A549 (cell line): Measurements from ENCODE around the gene TUBA4A. TPM values are rescaled to one million over a fixed set of nuclear protein-coding genes. Genes with fewer than 3 reads are reported as not detected.

ENCODE experiments used
- ATAC-seq, 2 experiments: fragments of 200-7000 bp in 1 of 2; fragments of >200 bp in 1 of 2; cut with Nextera tagmentation in 1 of 2; cut with Tn5 transposase in 1 of 2; 3 replicates each; pipeline versions ENCODE4 v1.8.0 to v1.9.1; 2018 to 2020; ENCODE audit warnings: mild to moderate bottlenecking in 1 of 2, moderate library complexity in 1 of 2
- CTCF ChIA-PET: fragments of 300-600 bp; sonication (Branson Sonifier 250); formaldehyde crosslinking; extraction: SDS; loops from one replicate; lab custom pipeline; 2021; ENCODE audit warnings: antibody characterized with exemption, inconsistent platforms; lab: Yijun Ruan, JAX
- POLR2A ChIA-PET: fragments of 350-600 bp; formaldehyde crosslinking; extraction: SDS; loops from one replicate; lab custom pipeline; 2021; ENCODE audit warnings: antibody characterized with exemption, inconsistent platforms; lab: Yijun Ruan, JAX
- DNase-seq, 2 experiments: peaks; one replicate each; pipeline versions ENCODE4 v3.0.0 to v3.0.0-alpha.2; 2011 to 2016; ENCODE audit warnings: low read depth in 1 of 2, low spot score in 1 of 2
- FAIRE-seq: peaks from 2 replicates; lab custom pipeline; 2011; peaks lifted over from hg19 to GRCh38; lab: Jason Lieb, UNC
- H3K27ac ChIP-seq, 2 experiments: fragments of >200 bp; sonication (Bioruptor Twin); formaldehyde crosslinking; 3 replicates each; pipeline ENCODE4 v1.5.1; 2016 to 2017
- H3K4me1 ChIP-seq: fragments of >200 bp; sonication (Bioruptor Twin); formaldehyde crosslinking; 3 replicates; pipeline ENCODE4 v1.6.1; 2016
- H3K4me2 ChIP-seq: fragments of >200 bp; sonication (Bioruptor Twin); formaldehyde crosslinking; 3 replicates; pipeline ENCODE4 v1.6.1; 2016
- H3K4me3 ChIP-seq: fragments of >200 bp; sonication (Bioruptor Twin); formaldehyde crosslinking; 3 replicates; pipeline ENCODE4 v1.5.1; 2016
- H3K9me3 ChIP-seq: fragments of >200 bp; sonication (Bioruptor Twin); formaldehyde crosslinking; 3 replicates; pipeline ENCODE4 v1.6.1; 2016
- BHLHE40 ChIP-seq: IDR thresholded peaks from 2 replicates; pipeline ENCODE4 v1.6.1; 2012; ENCODE audit warnings: low read depth, low read length, inconsistent platforms
- CBX8 ChIP-seq: fragments of 200-600 bp; sonication (generic); IDR thresholded peaks from 2 replicates; pipeline ENCODE4 v1.6.1; 2016
- CEBPB ChIP-seq, 2 experiments: fragments of >200 bp in 1 of 2; sonication (Bioruptor Twin) in 1 of 2; formaldehyde crosslinking in 1 of 2; IDR thresholded peaks; 2 replicates each; pipeline ENCODE4 v1.6.1; 2012 to 2016
- CHD4 ChIP-seq: fragments of 200-600 bp; sonication (generic); IDR thresholded peaks from 2 replicates; pipeline ENCODE4 v1.6.1; 2016; ENCODE audit warnings: antibody characterized with exemption, mild to moderate bottlenecking, borderline replicate concordance
- E2F6 ChIP-seq: IDR thresholded peaks from 2 replicates; pipeline ENCODE4 v1.6.1; 2012; ENCODE audit warnings: low read depth, borderline replicate concordance
- FOSB ChIP-seq: fragments of 250-450 bp; sonication (Bioruptor Pico); IDR thresholded peaks from 2 replicates; pipeline ENCODE4 v1.5.0; 2020; ENCODE audit warnings: mild to moderate bottlenecking, moderate library complexity
- FOSL2 ChIP-seq, 2 experiments: fragments of 450-650 bp in 1 of 2; fragments of >200 bp in 1 of 2; sonication (Bioruptor Twin) in 1 of 2; formaldehyde crosslinking; IDR thresholded peaks; 2 replicates each; pipeline versions ENCODE4 v1.5.0 to v1.6.1; 2016 to 2020; ENCODE audit warnings: mild to moderate bottlenecking in 1 of 2, moderate library complexity in 1 of 2
- HES2 ChIP-seq: fragments of >200 bp; sonication (Bioruptor Twin); formaldehyde crosslinking; IDR thresholded peaks from 2 replicates; pipeline ENCODE4 v1.6.1; 2016
- HOXA7 ChIP-seq: fragments of 250-450 bp; sonication (Bioruptor Pico); IDR thresholded peaks from 2 replicates; pipeline ENCODE4 v1.5.0; 2020; ENCODE audit warnings: mild to moderate bottlenecking, moderate library complexity
- HOXB5 ChIP-seq: fragments of 250-450 bp; sonication (Bioruptor Pico); IDR thresholded peaks from 2 replicates; pipeline ENCODE4 v1.5.0; 2020; ENCODE audit warnings: mild to moderate bottlenecking, moderate library complexity
- JUNB ChIP-seq: fragments of >200 bp; sonication (Bioruptor Twin); formaldehyde crosslinking; IDR thresholded peaks from 2 replicates; pipeline ENCODE4 v1.6.1; 2016
- MAFK ChIP-seq: fragments of 450-650 bp; IDR thresholded peaks from 2 replicates; pipeline ENCODE4 v1.6.1; 2014; ENCODE audit not compliant: partially characterized antibody
- MAZ ChIP-seq: fragments of 150-350 bp; IDR thresholded peaks from 2 replicates; pipeline ENCODE4 v1.6.1; 2014; ENCODE audit warnings: antibody characterized with exemption, low read depth, low read length, borderline replicate concordance
- NFE2L2 ChIP-seq: fragments of 150-350 bp; conservative IDR thresholded peaks from 2 replicates; pipeline ENCODE4 v1.6.1; 2014; ENCODE audit warnings: low read length
- NPAS2 ChIP-seq: fragments of 250-450 bp; sonication (Bioruptor Pico); IDR thresholded peaks from 2 replicates; pipeline ENCODE4 v1.8.0; 2022; ENCODE audit warnings: mild to moderate bottlenecking, moderate library complexity, borderline replicate concordance
- NR3C1 ChIP-seq: fragments of >200 bp; sonication (Bioruptor Twin); formaldehyde crosslinking; IDR thresholded peaks from 3 replicates; pipeline ENCODE4 v1.6.1; 2017
- RCOR1 ChIP-seq: fragments of 150-350 bp; IDR thresholded peaks from 2 replicates; pipeline ENCODE4 v1.6.1; 2014; ENCODE audit warnings: antibody characterized with exemption, low read length, low read depth
- SMC3 ChIP-seq: fragments of >200 bp; sonication (Bioruptor Twin); formaldehyde crosslinking; IDR thresholded peaks from 3 replicates; pipeline ENCODE4 v1.6.1; 2018; ENCODE audit warnings: inconsistent platforms
- TFCP2L1 ChIP-seq: fragments of 250-450 bp; sonication (Bioruptor Pico); IDR thresholded peaks from 2 replicates; pipeline ENCODE4 v1.5.0; 2021; ENCODE audit warnings: mild to moderate bottlenecking
- ZFP36 ChIP-seq: fragments of 450-650 bp; IDR thresholded peaks from 2 replicates; pipeline ENCODE4 v1.6.1; 2014; ENCODE audit warnings: borderline replicate concordance; ENCODE audit not compliant: partially characterized antibody
- WGBS: methylation state at CpG from one replicate; pipeline ENCODE4 v1.1.6; 2017; ENCODE audit errors: missing lambda C conversion rate; 5-methylcytosine and 5-hydroxymethylcytosine counted together
- polyA plus RNA-seq, 4 experiments: library from polyadenylated mRNA; depleted of rRNA in 3 of 4; stranded (reverse); fragments of >200 nt; fragmentation: RNase III in 1 of 4; extraction: RNeasy Plus Mini Kit Qiagen cat#74134 plus additional on column Dnase treatment in 1 of 4; gene quantifications; 2 replicates in 3 of 4; 3 replicates in 1 of 4; pipeline ENCODE4 v1.2.3, GENCODE V29; 2011 to 2017
- TF ChIP-seq, protein P1 (sequence below): fragments of 450-650 bp; IDR thresholded peaks from 2 replicates; pipeline ENCODE4 v1.6.1; 2014; ENCODE audit warnings: antibody characterized with exemption
- TF ChIP-seq, protein P2 (sequence below): fragments of 250-450 bp; sonication (Bioruptor Pico); IDR thresholded peaks from 2 replicates; pipeline ENCODE4 v1.5.0; 2020; ENCODE audit warnings: low read depth, mild to moderate bottlenecking, moderate library complexity
- TF ChIP-seq, protein P3 (sequence below): fragments of 250-450 bp; sonication (Bioruptor Pico); IDR thresholded peaks from 2 replicates; pipeline ENCODE4 v1.5.0; 2021; ENCODE audit warnings: mild to moderate bottlenecking, moderate library complexity, borderline replicate concordance
- TF ChIP-seq, protein P4 (sequence below): fragments of >200 bp; sonication (Bioruptor Twin); formaldehyde crosslinking; IDR thresholded peaks from 3 replicates; pipeline ENCODE4 v1.5.1; 2016

Gene TUBA4A
- polyA plus RNA-seq, 2 of the 4 experiments (the other 2 are of a cell fraction), result 222 to 450 TPM

- no peak for TF ChIP-seq CHD4
- no peak for TF ChIP-seq NFE2L2
- TF ChIP-seq FOSL2 (IDR thresholded peaks at IDR 0.05), result no peak
- 0 out of 2 replicates have a peak, but pooled peaks have one; percentile 29 for TF ChIP-seq FOSL2 (CRISPR knock-in tag; IDR thresholded peaks at IDR 0.05)
- TF ChIP-seq HOXB5 (CRISPR knock-in tag), result no peak
- TF ChIP-seq NR3C1, result no peak
- TF ChIP-seq ZFP36, result no peak
- no peak for TF ChIP-seq SMC3
- peak; percentile 66; the same call in 1 of the 2 replicates for TF ChIP-seq FOSB
- TF ChIP-seq CBX8, result no peak
- TF ChIP-seq, protein P1, sequence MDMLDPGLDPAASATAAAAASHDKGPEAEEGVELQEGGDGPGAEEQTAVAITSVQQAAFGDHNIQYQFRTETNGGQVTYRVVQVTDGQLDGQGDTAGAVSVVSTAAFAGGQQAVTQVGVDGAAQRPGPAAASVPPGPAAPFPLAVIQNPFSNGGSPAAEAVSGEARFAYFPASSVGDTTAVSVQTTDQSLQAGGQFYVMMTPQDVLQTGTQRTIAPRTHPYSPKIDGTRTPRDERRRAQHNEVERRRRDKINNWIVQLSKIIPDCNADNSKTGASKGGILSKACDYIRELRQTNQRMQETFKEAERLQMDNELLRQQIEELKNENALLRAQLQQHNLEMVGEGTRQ, result no peak
- TF ChIP-seq HOXA7 (CRISPR knock-in tag), result peak; percentile 69; the same call in 1 of the 2 replicates
- TF ChIP-seq, protein P2, sequence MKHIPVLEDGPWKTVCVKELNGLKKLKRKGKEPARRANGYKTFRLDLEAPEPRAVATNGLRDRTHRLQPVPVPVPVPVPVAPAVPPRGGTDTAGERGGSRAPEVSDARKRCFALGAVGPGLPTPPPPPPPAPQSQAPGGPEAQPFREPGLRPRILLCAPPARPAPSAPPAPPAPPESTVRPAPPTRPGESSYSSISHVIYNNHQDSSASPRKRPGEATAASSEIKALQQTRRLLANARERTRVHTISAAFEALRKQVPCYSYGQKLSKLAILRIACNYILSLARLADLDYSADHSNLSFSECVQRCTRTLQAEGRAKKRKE (CRISPR knock-in tag), result 0 out of 2 replicates have a peak, but pooled peaks have one; percentile 41
- TF ChIP-seq, protein P3, sequence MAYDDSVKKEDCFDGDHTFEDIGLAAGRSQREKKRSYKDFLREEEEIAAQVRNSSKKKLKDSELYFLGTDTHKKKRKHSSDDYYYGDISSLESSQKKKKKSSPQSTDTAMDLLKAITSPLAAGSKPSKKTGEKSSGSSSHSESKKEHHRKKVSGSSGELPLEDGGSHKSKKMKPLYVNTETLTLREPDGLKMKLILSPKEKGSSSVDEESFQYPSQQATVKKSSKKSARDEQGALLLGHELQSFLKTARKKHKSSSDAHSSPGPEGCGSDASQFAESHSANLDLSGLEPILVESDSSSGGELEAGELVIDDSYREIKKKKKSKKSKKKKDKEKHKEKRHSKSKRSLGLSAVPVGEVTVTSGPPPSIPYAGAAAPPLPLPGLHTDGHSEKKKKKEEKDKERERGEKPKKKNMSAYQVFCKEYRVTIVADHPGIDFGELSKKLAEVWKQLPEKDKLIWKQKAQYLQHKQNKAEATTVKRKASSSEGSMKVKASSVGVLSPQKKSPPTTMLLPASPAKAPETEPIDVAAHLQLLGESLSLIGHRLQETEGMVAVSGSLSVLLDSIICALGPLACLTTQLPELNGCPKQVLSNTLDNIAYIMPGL (CRISPR knock-in tag), result no peak
- TF ChIP-seq RCOR1, result no peak
- TF ChIP-seq MAZ, result no peak
- TF ChIP-seq CEBPB (IDR thresholded peaks at IDR 0.05), result no peak
- TF ChIP-seq NPAS2, result no peak
- peak; percentile 41 for TF ChIP-seq JUNB
These were observed 4.3 kb downstream of the TUBA4A start (continued) for GRCh38 chr2:219249203-219249980.

DNA sequence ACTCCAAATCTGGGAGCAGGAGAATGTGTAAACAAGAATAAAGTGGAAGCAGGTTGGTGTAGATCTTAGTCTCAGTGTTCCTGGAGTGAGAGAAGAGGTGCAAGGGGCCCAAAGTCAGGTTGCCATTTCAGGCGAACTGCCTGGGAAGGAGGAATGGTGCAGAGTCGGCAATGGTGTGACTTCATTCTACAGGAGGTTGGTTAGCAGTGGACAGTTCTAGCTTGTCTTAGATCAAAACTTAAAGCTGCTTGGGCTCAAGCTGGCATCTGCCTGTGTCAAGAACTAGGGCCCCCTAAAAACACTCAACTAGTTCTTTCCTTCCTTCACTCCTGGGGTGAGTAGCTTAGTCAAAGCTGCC, 4.9 kb downstream of the TUBA4A start:
- 53% methylated on average over 2 of the region's 2 CpGs for WGBS
- Histone ChIP-seq H3K27ac (peak overlapping the region; percentile 90), H3K9me3 (no peaks in the 10 kb centered on the region), H3K4me2 (peak overlapping the region; percentile 96), H3K4me3 (peak overlapping the region; percentile 27; the same call in 2 of the 3 replicates), H3K4me1 (peaks cover 70% of the 10 kb centered on the region)
- no peak for TF ChIP-seq BHLHE40
- TF ChIP-seq MAFK, result no peak
- TF ChIP-seq FOSB, result no peak
- TF ChIP-seq, protein P3 (CRISPR knock-in tag), result no peak
- no peak for TF ChIP-seq TFCP2L1 (CRISPR knock-in tag)
- TF ChIP-seq E2F6, result no peak
- TF ChIP-seq, protein P2 (CRISPR knock-in tag), result no peak
- TF ChIP-seq MAZ, result no peak
- TF ChIP-seq, protein P4, sequence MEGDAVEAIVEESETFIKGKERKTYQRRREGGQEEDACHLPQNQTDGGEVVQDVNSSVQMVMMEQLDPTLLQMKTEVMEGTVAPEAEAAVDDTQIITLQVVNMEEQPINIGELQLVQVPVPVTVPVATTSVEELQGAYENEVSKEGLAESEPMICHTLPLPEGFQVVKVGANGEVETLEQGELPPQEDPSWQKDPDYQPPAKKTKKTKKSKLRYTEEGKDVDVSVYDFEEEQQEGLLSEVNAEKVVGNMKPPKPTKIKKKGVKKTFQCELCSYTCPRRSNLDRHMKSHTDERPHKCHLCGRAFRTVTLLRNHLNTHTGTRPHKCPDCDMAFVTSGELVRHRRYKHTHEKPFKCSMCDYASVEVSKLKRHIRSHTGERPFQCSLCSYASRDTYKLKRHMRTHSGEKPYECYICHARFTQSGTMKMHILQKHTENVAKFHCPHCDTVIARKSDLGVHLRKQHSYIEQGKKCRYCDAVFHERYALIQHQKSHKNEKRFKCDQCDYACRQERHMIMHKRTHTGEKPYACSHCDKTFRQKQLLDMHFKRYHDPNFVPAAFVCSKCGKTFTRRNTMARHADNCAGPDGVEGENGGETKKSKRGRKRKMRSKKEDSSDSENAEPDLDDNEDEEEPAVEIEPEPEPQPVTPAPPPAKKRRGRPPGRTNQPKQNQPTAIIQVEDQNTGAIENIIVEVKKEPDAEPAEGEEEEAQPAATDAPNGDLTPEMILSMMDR, result no peak
- no peak for TF ChIP-seq ZFP36
- TF ChIP-seq HES2, result no peak
- no peak for TF ChIP-seq NPAS2
- TF ChIP-seq FOSL2 (IDR thresholded peaks at IDR 0.05), result no peak
- TF ChIP-seq FOSL2 (CRISPR knock-in tag; IDR thresholded peaks at IDR 0.05), result no peak
- CTCF ChIA-PET, result interaction anchor here (0.7 to 12.6 kb wide), 10 partner anchors 9 to 78 kb away, joined by 3 to 241 read pairs (median 4); partner anchors contain the start of genes CNPPD1 and DNAJB2
- ATAC-seq, result no peak
- POLR2A ChIA-PET, result interaction anchor here (0.9 to 3.1 kb wide), 8 partner anchors 9 to 78 kb away, joined by 3 to 34 read pairs (median 14); partner anchors contain the start of genes ABCB6, ANKZF1, ATG9A and DNAJB2
- DNase-seq, result no peak
- FAIRE-seq, result no peak
